Esophagus squamous epithelium (tissue), 5 donors: ENCODE data around the gene TPPP2. TPM values are rescaled to one million over a fixed set of nuclear protein-coding genes. Genes with fewer than 3 reads are reported as not detected.

ENCODE experiments used
- DNase-seq: peaks from one replicate; lab custom pipeline; 2025; lab: John Stamatoyannopoulos, UW
- H3K27ac ChIP-seq, 4 donors: fragments of 200-600 bp; sonication (generic); one replicate each; pipeline ENCODE4 v1.5.1; 2016 to 2019; ENCODE audit warnings: mild to moderate bottlenecking in 1 of 4
- H3K27me3 ChIP-seq, 4 donors: fragments of 200-600 bp; sonication (generic); 1 replicate in 3 of 4; 2 replicates in 1 of 4; pipeline versions ENCODE4 v1.5.1 to v1.6.0; 2017 to 2021; ENCODE audit warnings: antibody characterized with exemption in 1 of 4
- H3K36me3 ChIP-seq, 3 donors: fragments of 200-600 bp; sonication (generic); one replicate each; pipeline ENCODE4 v1.5.1; 2016 to 2019
- H3K4me1 ChIP-seq, 3 donors: fragments of 200-600 bp; sonication (generic); one replicate each; pipeline ENCODE4 v1.5.1; 2017 to 2019
- H3K4me3 ChIP-seq, 4 donors: fragments of 200-600 bp; sonication (generic); 1 replicate in 3 of 4; 2 replicates in 1 of 4; pipeline ENCODE4 v1.5.1; 2016 to 2019; ENCODE audit warnings: mild to moderate bottlenecking in 2 of 4, moderate library complexity in 1 of 4
- H3K9me3 ChIP-seq, 3 donors: fragments of 200-600 bp; sonication (generic); one replicate each; pipeline ENCODE4 v1.5.1; 2016 to 2019
- POLR2A ChIP-seq, 4 donors: fragments of 450-650 bp; IDR thresholded peaks; one replicate each; pipeline ENCODE4 v1.6.1; 2017; ENCODE audit warnings: antibody characterized with exemption in 4 of 4, mild to moderate bottlenecking in 4 of 4, moderate library complexity in 3 of 4
- WGBS, 2 donors: methylation state at CpG; one replicate each; pipeline ENCODE4 v1.1.5; 2018; 5-methylcytosine and 5-hydroxymethylcytosine counted together
- intact Hi-C: fragments of 100-400 bp; cut with DNase I; formaldehyde crosslinking; loops from one replicate; pipeline ENCODE4 v1.15.0; 2022
- total RNA-seq, 4 donors: library from RNA; depleted of rRNA; stranded (reverse); fragments of >200 nt; gene quantifications; one replicate each; pipeline ENCODE4 v1.1.0, GENCODE V29; 2016
- TF ChIP-seq, protein P1 (sequence below), 6 experiments: fragments of 450-650 bp in 4 of 6; fragments of 200-600 bp in 2 of 6; sonication (generic) in 2 of 6; IDR thresholded peaks; one replicate each; pipeline ENCODE4 v1.5.1; 2016 to 2019; ENCODE audit warnings: antibody characterized with exemption in 6 of 6, mild to moderate bottlenecking in 4 of 6, moderate library complexity in 4 of 6
- donor health status: DM: yes; HTN: yes; CAD: no.

TPPP2 gene
- total RNA-seq, 4 donors from 2014 or later, result not detected

- no peak overlapping the region for H3K4me3 ChIP-seq
- WGBS, 2 donors, result 49 to 58% methylated on average over 6 of the region's 6 CpGs
- TF ChIP-seq POLR2A (IDR thresholded peaks at IDR 0.05), result no peak
- TF ChIP-seq, protein P1, sequence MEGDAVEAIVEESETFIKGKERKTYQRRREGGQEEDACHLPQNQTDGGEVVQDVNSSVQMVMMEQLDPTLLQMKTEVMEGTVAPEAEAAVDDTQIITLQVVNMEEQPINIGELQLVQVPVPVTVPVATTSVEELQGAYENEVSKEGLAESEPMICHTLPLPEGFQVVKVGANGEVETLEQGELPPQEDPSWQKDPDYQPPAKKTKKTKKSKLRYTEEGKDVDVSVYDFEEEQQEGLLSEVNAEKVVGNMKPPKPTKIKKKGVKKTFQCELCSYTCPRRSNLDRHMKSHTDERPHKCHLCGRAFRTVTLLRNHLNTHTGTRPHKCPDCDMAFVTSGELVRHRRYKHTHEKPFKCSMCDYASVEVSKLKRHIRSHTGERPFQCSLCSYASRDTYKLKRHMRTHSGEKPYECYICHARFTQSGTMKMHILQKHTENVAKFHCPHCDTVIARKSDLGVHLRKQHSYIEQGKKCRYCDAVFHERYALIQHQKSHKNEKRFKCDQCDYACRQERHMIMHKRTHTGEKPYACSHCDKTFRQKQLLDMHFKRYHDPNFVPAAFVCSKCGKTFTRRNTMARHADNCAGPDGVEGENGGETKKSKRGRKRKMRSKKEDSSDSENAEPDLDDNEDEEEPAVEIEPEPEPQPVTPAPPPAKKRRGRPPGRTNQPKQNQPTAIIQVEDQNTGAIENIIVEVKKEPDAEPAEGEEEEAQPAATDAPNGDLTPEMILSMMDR (IDR thresholded peaks at IDR 0.05), result no peak
- H3K27me3 ChIP-seq, result no peaks in the 10 kb centered on the region
- peak overlapping the region in 2 of 4 donors; percentile 19 to 68 for H3K27ac ChIP-seq
- no peaks in the 10 kb centered on the region for H3K9me3 ChIP-seq
- intact Hi-C loops, result no loop called here
- DNase-seq, result no peak
- H3K4me1 ChIP-seq, result peaks cover 17 to 55% (median 26%) of the 10 kb centered on the region in 3 donors
- H3K36me3 ChIP-seq, result no peaks in the 10 kb centered on the region
Observed at GRCh38 chr14:21043974-21044618, 14.1 kb downstream of the TPPP2 start.

- WGBS, 2 donors, result 50 to 56% methylated on average over 2 of the region's 2 CpGs
- H3K27ac ChIP-seq, result no peak overlapping the region
- H3K27me3 ChIP-seq, result no peaks in the 10 kb centered on the region
- intact Hi-C loops, result no loop called here
- H3K4me1 ChIP-seq, result peaks cover 3 to 23% (median 12%) of the 10 kb centered on the region in 3 donors
- no peak for DNase-seq
- TF ChIP-seq, protein P1 (IDR thresholded peaks at IDR 0.05), result no peak
- TF ChIP-seq POLR2A (IDR thresholded peaks at IDR 0.05), result no peak
- no peaks in the 10 kb centered on the region for H3K9me3 ChIP-seq
- H3K4me3 ChIP-seq, result no peak overlapping the region
- H3K36me3 ChIP-seq, result no peaks in the 10 kb centered on the region
Observed at GRCh38 chr14:21047378-21047781, 17.4 kb downstream of the TPPP2 start.

GRCh38 chr14:21048638-21049037 is 18.6 kb downstream of the TPPP2 start:
- no peak overlapping the region for H3K4me3 ChIP-seq
- WGBS, 2 donors, result 65 to 77% methylated on average over 2 of the region's 2 CpGs
- H3K27me3 ChIP-seq, result no peaks in the 10 kb centered on the region
- DNase-seq, result no peak
- TF ChIP-seq, protein P1 (IDR thresholded peaks at IDR 0.05), result no peak
- no peak for TF ChIP-seq POLR2A (IDR thresholded peaks at IDR 0.05)
- no peaks in the 10 kb centered on the region for H3K9me3 ChIP-seq
- H3K4me1 ChIP-seq, result peaks cover 0 to 10% (median 3%) of the 10 kb centered on the region in 3 donors
- no peaks in the 10 kb centered on the region for H3K36me3 ChIP-seq
- intact Hi-C loops, result no loop called here
- H3K27ac ChIP-seq, result no peak overlapping the region

DNA sequence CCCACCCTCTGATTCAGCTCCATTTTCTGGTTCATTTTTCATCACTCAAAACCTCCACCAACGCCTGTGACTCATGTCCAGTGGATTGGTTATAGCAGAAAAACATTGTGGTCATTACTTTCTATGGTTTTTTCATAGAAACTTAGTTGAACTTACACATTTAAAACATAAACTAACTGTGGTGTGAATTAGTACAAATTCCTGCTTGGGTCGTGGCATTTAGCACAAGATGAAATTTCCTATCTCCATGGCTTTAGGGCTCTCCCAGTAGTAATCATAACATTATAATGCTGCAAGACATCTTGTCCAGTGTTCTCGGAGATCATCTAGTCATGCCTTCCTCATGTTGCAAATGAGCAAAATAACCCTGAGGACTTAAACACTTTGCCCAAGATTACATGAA is 19.3 kb downstream of the TPPP2 start:
- H3K27me3 ChIP-seq, result no peaks in the 10 kb centered on the region
- intact Hi-C loops, result no loop called here
- no peak for TF ChIP-seq POLR2A (IDR thresholded peaks at IDR 0.05)
- TF ChIP-seq, protein P1 (IDR thresholded peaks at IDR 0.05), result no peak
- DNase-seq, result no peak
- H3K36me3 ChIP-seq, result no peaks in the 10 kb centered on the region
- H3K4me1 ChIP-seq, result peaks cover 0 to 4% (median 0%) of the 10 kb centered on the region in 3 donors
- no peak overlapping the region for H3K27ac ChIP-seq
- WGBS, 2 donors, result 64 to 65% methylated on average over 3 of the region's 3 CpGs
- no peaks in the 10 kb centered on the region for H3K9me3 ChIP-seq
- H3K4me3 ChIP-seq, result no peak overlapping the region

GRCh38 chr14:21050597-21050996 is 20.6 kb downstream of the TPPP2 start:
- intact Hi-C loops, result no loop called here
- H3K36me3 ChIP-seq, result no peaks in the 10 kb centered on the region
- no peak overlapping the region for H3K4me3 ChIP-seq
- H3K27ac ChIP-seq, result no peak overlapping the region
- H3K9me3 ChIP-seq, result no peaks in the 10 kb centered on the region
- 69 to 73% methylated on average over 3 of the region's 3 CpGs for WGBS, 2 donors
- DNase-seq, result no peak
- TF ChIP-seq, protein P1 (IDR thresholded peaks at IDR 0.05), result no peak
- no peak for TF ChIP-seq POLR2A (IDR thresholded peaks at IDR 0.05)
- no peaks in the 10 kb centered on the region for H3K27me3 ChIP-seq
- no peaks in the 10 kb centered on the region for H3K4me1 ChIP-seq
